Stomach (tissue), 4 donors: ENCODE data around the gene SUN3.

ENCODE experiments used
- CTCF ChIP-seq, 7 experiments: fragments of 450-650 bp in 4 of 7; fragments of 200-600 bp in 3 of 7; sonication (generic) in 3 of 7; IDR thresholded peaks; one replicate each; pipeline ENCODE4 v1.5.1; 2016 to 2019; ENCODE audit warnings: antibody characterized with exemption in 7 of 7, control low read depth in 2 of 7, mild to moderate bottlenecking in 1 of 7
- POLR2A ChIP-seq, 4 donors: fragments of 450-650 bp; IDR thresholded peaks; one replicate each; pipeline ENCODE4 v1.6.1; 2016; ENCODE audit warnings: antibody characterized with exemption in 4 of 4, control low read depth in 2 of 4, mild to moderate bottlenecking in 1 of 4, moderate library complexity in 1 of 4
- POLR2AphosphoS5 ChIP-seq, 3 donors: sonication (generic); formaldehyde crosslinking; IDR thresholded peaks; one replicate each; pipeline ENCODE4 v1.6.1; 2016; ENCODE audit warnings: antibody characterized with exemption in 3 of 3

- TF ChIP-seq CTCF (IDR thresholded peaks at IDR 0.05): no peak
- no peak for TF ChIP-seq POLR2AphosphoS5 (IDR thresholded peaks at IDR 0.05)
- no peak for TF ChIP-seq POLR2A (IDR thresholded peaks at IDR 0.05)
These were observed 19.6 kb downstream of the SUN3 start for GRCh38 chr7:48009257-48009656.
